GM23338 (cell line): ENCODE results near the gene HVCN1.

Experiments
- CTCF ChIP-seq, 2 experiments: fragments of 200-600 bp in 1 of 2; sonication (generic) in 1 of 2; conservative IDR thresholded peaks; 2 replicates each; pipeline versions ENCODE4 v1.5.1 to v1.6.1; 2016 to 2017; ENCODE audit warnings: antibody characterized with exemption in 2 of 2, low read depth in 2 of 2, mild to moderate bottlenecking in 2 of 2, moderate library complexity in 1 of 2
- EZH2 ChIP-seq: fragments of 200-600 bp; sonication (generic); IDR thresholded peaks from one replicate; pipeline ENCODE4 v1.8.0; 2017; ENCODE audit warnings: antibody characterized with exemption, mild to moderate bottlenecking, low read depth; ENCODE audit not compliant: unreplicated experiment
- EZH2phosphoT487 ChIP-seq: fragments of 200-600 bp; sonication (generic); IDR thresholded peaks from one replicate; pipeline ENCODE4 v1.8.1; 2018; ENCODE audit warnings: antibody characterized with exemption; ENCODE audit not compliant: unreplicated experiment
- POLR2AphosphoS5 ChIP-seq: IDR thresholded peaks from 2 replicates; pipeline ENCODE4 v1.6.1; 2016; ENCODE audit warnings: antibody characterized with exemption, low read depth
- REST ChIP-seq: IDR thresholded peaks from one replicate; pipeline ENCODE4 v1.6.1; 2018; ENCODE audit warnings: antibody characterized with exemption; ENCODE audit not compliant: unreplicated experiment

GRCh38 chr12:110615171-110615570 is 73.7 kb downstream of the HVCN1 start:
- TF ChIP-seq POLR2AphosphoS5 (no peak), CTCF (conservative IDR thresholded peaks at IDR 0.05; ENCODE audit: low read depth in 2 of 2) (no peak), EZH2phosphoT487 (no peak), EZH2 (no peak), REST (no peak)
